SU-DHL-6 (cell line): Measurements from ENCODE around the gene RPLP2.

Source experiments
- H2AFZ ChIP-seq: fragments of 200-600 bp; sonication (generic); 2 replicates; pipeline ENCODE4 v1.6.1; 2014; ENCODE audit warnings: low read depth, mild to moderate bottlenecking, moderate library complexity, mixed read lengths, antibody characterized with exemption, low read length; ENCODE audit not compliant: severe bottlenecking
- H3F3A ChIP-seq: fragments of 200-600 bp; shearing (Covaris generic); 2 replicates; pipeline ENCODE4 v1.6.0; 2016; ENCODE audit warnings: antibody characterized with exemption, mild to moderate bottlenecking; ENCODE audit not compliant: insufficient read depth
- H3K27ac ChIP-seq: fragments of 200-600 bp; sonication (generic); 2 replicates; pipeline ENCODE4 v1.5.1; 2016; ENCODE audit warnings: low read depth, mild to moderate bottlenecking, low read length, moderate library complexity, mixed read lengths
- H3K27me3 ChIP-seq: fragments of 200-600 bp; sonication (generic), shearing (Covaris generic); 2 replicates; pipeline ENCODE4 v1.6.0; 2014; ENCODE audit warnings: mild to moderate bottlenecking, low read length
- H3K36me3 ChIP-seq: fragments of 200-600 bp; sonication (generic); 2 replicates; pipeline ENCODE4 v1.6.1; 2014; ENCODE audit warnings: mild to moderate bottlenecking, low read length, mixed read lengths
- H3K4me2 ChIP-seq: fragments of 300-600, 200-600 bp; shearing (Covaris generic), sonication (generic); 2 replicates; pipeline ENCODE4 v1.6.0; 2014; ENCODE audit warnings: low read length, low read depth, mild to moderate bottlenecking; ENCODE audit not compliant: poor library complexity, severe bottlenecking
- H3K4me3 ChIP-seq: fragments of 200-600 bp; sonication (generic); 2 replicates; pipeline ENCODE4 v1.5.1; 2014; ENCODE audit warnings: antibody characterized with exemption, low read length, mild to moderate bottlenecking, mixed read lengths; ENCODE audit not compliant: insufficient read depth, poor library complexity, severe bottlenecking
- H3K79me2 ChIP-seq: fragments of 200-600 bp; sonication (generic); 2 replicates; pipeline ENCODE4 v1.6.1; 2014; ENCODE audit warnings: mild to moderate bottlenecking, low read length, moderate library complexity; ENCODE audit not compliant: insufficient read depth
- H3K9ac ChIP-seq: fragments of 200-600 bp; sonication (generic); 2 replicates; pipeline ENCODE4 v1.7.0; 2014; ENCODE audit warnings: mild to moderate bottlenecking, low read length
- H3K9me2 ChIP-seq: fragments of 200-600 bp; sonication (generic); replicated peaks from 2 replicates; pipeline ENCODE4 v1.6.1; 2014; ENCODE audit warnings: low read length; ENCODE audit not compliant: insufficient read depth
- H3K9me3 ChIP-seq: fragments of 200-600 bp; sonication (generic); 2 replicates; pipeline ENCODE4 v1.6.1; 2014; ENCODE audit warnings: low read length, mixed read lengths; ENCODE audit not compliant: insufficient read depth
- H4K20me1 ChIP-seq: fragments of 200-600 bp; sonication (generic); 2 replicates; pipeline ENCODE4 v1.6.1; 2014; ENCODE audit warnings: low read depth, mild to moderate bottlenecking, antibody characterized with exemption, low read length, moderate library complexity, mixed read lengths
- EZH2phosphoT487 ChIP-seq: fragments of 200-600 bp; sonication (generic), shearing (Covaris generic); conservative IDR thresholded peaks from 2 replicates; pipeline ENCODE4 v1.6.1; 2018; ENCODE audit warnings: mild to moderate bottlenecking, antibody characterized with exemption, low read length, moderate library complexity, mixed read lengths
- TF ChIP-seq, protein P1 (sequence below): fragments of 200-600 bp; sonication (generic); IDR thresholded peaks from one replicate; pipeline ENCODE4 v1.5.1; 2017; ENCODE audit warnings: antibody characterized with exemption, mild to moderate bottlenecking, low read length, moderate library complexity; ENCODE audit not compliant: insufficient read depth, poor library complexity, severe bottlenecking

RPLP2 gene

DNA sequence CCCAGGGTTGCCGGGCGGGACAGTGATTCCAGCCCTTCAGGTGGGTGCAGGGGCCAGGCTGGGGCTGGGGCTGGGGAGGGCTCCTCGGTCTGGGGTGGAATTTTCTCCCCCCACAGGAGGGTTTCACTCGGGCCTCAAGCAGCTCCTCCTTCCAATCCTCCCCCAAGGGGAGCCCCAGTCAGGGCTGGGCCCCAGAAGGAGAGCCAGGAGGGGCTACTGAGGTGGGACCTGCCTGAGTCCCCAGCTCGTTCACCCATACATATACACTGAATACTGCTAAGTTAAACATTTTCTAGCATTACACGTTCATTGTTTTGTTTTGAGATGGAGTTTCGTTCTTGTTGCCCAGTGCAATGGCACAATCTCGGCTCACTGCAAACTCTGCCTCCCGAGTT, 16.5 kb downstream of the RPLP2 start:
- TF ChIP-seq, protein P1, sequence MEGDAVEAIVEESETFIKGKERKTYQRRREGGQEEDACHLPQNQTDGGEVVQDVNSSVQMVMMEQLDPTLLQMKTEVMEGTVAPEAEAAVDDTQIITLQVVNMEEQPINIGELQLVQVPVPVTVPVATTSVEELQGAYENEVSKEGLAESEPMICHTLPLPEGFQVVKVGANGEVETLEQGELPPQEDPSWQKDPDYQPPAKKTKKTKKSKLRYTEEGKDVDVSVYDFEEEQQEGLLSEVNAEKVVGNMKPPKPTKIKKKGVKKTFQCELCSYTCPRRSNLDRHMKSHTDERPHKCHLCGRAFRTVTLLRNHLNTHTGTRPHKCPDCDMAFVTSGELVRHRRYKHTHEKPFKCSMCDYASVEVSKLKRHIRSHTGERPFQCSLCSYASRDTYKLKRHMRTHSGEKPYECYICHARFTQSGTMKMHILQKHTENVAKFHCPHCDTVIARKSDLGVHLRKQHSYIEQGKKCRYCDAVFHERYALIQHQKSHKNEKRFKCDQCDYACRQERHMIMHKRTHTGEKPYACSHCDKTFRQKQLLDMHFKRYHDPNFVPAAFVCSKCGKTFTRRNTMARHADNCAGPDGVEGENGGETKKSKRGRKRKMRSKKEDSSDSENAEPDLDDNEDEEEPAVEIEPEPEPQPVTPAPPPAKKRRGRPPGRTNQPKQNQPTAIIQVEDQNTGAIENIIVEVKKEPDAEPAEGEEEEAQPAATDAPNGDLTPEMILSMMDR: no peak
- TF ChIP-seq EZH2phosphoT487: no peak
- Histone ChIP-seq H4K20me1 (no peaks in the 10 kb centered on the region), H3K36me3 (no peaks in the 10 kb centered on the region), H3K4me2 (peak overlapping the region; percentile 47), H3K27me3 (no peaks in the 10 kb centered on the region), H3K9me3 (no peaks in the 10 kb centered on the region), H2AFZ (no peak overlapping the region), H3K79me2 (no peaks in the 10 kb centered on the region), H3F3A (no peaks in the 10 kb centered on the region), H3K9me2 (no peaks in the 10 kb centered on the region), H3K27ac (no peak overlapping the region), H3K4me3 (no peak overlapping the region), H3K9ac (no peak overlapping the region)

DNA sequence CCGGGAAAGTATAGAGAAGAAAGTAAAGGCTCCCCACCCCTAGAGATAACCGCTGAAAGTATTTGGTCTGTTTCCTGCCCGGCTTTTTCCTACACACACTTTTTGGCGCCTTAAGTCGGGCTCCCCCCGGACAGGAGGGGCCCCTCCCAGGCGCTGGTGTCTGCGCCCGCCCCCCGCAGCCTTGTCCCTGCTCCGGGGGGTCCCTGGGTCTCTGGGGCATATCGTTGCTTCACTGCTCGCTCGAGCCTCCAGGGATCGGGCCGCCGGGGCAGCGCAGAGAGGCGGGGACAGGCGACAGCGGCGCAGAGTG, 17.0 kb downstream of the RPLP2 start:
- H3F3A ChIP-seq: no peaks in the 10 kb centered on the region
- H2AFZ ChIP-seq: peak overlapping the region; percentile 15
- no peaks in the 10 kb centered on the region for H3K79me2 ChIP-seq
- no peaks in the 10 kb centered on the region for H3K27me3 ChIP-seq
- H3K4me3 ChIP-seq: peak overlapping the region; percentile 36
- peak overlapping the region; percentile 47 for H3K4me2 ChIP-seq
- H3K36me3 ChIP-seq: no peaks in the 10 kb centered on the region
- H3K9me3 ChIP-seq: no peaks in the 10 kb centered on the region
- no peaks in the 10 kb centered on the region for H4K20me1 ChIP-seq
- H3K9me2 ChIP-seq: no peaks in the 10 kb centered on the region
- peak overlapping the region; percentile 26 for H3K9ac ChIP-seq
- TF ChIP-seq EZH2phosphoT487: peak; percentile 94; the same call in 1 of the 2 replicates
- TF ChIP-seq, protein P1: no peak
- H3K27ac ChIP-seq: no peak overlapping the region

DNA sequence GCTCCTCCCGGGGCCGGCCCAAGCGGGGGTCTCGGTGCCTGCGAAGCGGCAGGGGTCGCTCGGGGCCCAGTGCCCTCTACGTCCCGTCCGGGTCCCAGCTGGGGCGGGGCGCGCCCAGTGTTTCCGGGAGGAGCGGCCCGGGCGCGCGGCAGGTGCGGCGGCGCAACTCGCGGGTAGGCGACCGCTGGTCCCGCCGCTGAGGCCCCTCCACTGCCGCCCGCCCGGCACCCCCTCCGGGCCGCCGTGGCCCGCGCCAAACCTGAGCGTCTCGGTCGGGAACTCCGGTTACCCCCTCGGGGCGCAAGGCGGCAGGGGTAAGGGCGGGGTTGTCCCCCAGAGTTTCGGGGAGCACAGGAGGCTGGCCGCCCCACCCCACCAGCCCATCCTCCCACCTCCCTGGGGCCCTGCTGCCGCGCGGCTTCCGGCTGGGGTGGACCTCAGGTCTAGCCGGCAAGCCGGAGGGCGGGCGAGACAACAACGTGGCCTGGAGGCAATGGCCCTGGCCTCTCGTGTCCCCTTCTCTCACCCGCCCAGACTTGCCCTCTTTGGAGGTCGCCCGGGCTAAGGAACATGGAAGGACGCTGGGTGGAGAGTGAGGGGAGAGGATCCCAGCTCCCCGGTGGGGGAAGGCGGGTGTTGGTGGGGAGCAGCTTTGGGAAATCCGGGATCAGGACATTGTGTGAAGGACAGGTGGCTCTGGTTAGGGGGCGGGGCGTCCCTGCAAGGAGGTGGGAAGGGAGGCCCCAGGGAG, 17.6 kb downstream of the RPLP2 start:
- peak overlapping the region; percentile 36 for H3K4me3 ChIP-seq
- no peaks in the 10 kb centered on the region for H3F3A ChIP-seq
- H3K4me2 ChIP-seq: peak overlapping the region; percentile 47
- no peaks in the 10 kb centered on the region for H3K9me3 ChIP-seq
- H3K9ac ChIP-seq: peak overlapping the region; percentile 26
- no peaks in the 10 kb centered on the region for H3K79me2 ChIP-seq
- H2AFZ ChIP-seq: peak overlapping the region; percentile 15
- H3K27ac ChIP-seq: no peak overlapping the region
- TF ChIP-seq EZH2phosphoT487: 0 out of 2 replicates have a peak, but pooled peaks have one; percentile 1
- TF ChIP-seq, protein P1: no peak
- no peaks in the 10 kb centered on the region for H3K27me3 ChIP-seq
- H4K20me1 ChIP-seq: no peaks in the 10 kb centered on the region
- no peaks in the 10 kb centered on the region for H3K36me3 ChIP-seq
- H3K9me2 ChIP-seq: no peaks in the 10 kb centered on the region
